Activated CD4-positive, alpha-beta T cell treated with anti-CD3 and anti-CD28 coated beads, Interleukin-2, amount 10 ng/mL, durations not matched to agents 24 days and 14 days (primary cell): ENCODE data around the gene WDR37. TPM values are rescaled to one million over a fixed set of nuclear protein-coding genes. Genes with fewer than 3 reads are reported as not detected.
A peak's percentile ranks its signal among the peaks of the same experiment; 100 is the strongest.

ENCODE experiments used
- DNase-seq: peaks from one replicate; pipeline ENCODE4 v3.0.0; 2022
- H3K27ac Mint-ChIP-seq: one replicate; pipeline ENCODE4 v1.8.0; 2022; ENCODE audit warnings: mild to moderate bottlenecking, mixed read lengths
- H3K27me3 Mint-ChIP-seq: one replicate; pipeline ENCODE4 v1.8.0; 2022; ENCODE audit warnings: mixed read lengths
- H3K36me3 Mint-ChIP-seq: one replicate; pipeline ENCODE4 v1.8.0; 2022; ENCODE audit warnings: low read depth, mild to moderate bottlenecking, mixed read lengths
- H3K4me1 Mint-ChIP-seq: one replicate; pipeline ENCODE4 v1.8.0; 2021; ENCODE audit warnings: mixed read lengths
- H3K4me3 Mint-ChIP-seq: one replicate; pipeline ENCODE4 v1.8.0; 2022; ENCODE audit warnings: mild to moderate bottlenecking, moderate library complexity, mixed read lengths
- H3K9me3 Mint-ChIP-seq: one replicate; pipeline ENCODE4 v1.8.0; 2021; ENCODE audit warnings: mixed read lengths
- intact Hi-C: fragments of 100-400 bp; cut with micrococcal nuclease; formaldehyde crosslinking; loops from one replicate; pipeline ENCODE4 v1.15.1; 2023
- total RNA-seq: library from RNA; stranded (reverse); gene quantifications from 2 replicates; pipeline ENCODE4 v1.2.3, GENCODE V29; 2022

The WDR37 gene
- total RNA-seq, 1 donor from 2014 or later, result 17.4 TPM

GRCh38 chr10:1068380-1069361, 12.5 kb downstream of the WDR37 start:
- peak overlapping the region; percentile 65 for H3K27ac Mint-ChIP-seq
- H3K27me3 Mint-ChIP-seq, result no peaks in the 10 kb centered on the region
- peaks cover 29% of the 10 kb centered on the region for H3K36me3 Mint-ChIP-seq
- H3K4me3 Mint-ChIP-seq, result no peak overlapping the region
- intact Hi-C loops, result no loop called here
- no peaks in the 10 kb centered on the region for H3K9me3 Mint-ChIP-seq
- DNase-seq, result no peak
- H3K4me1 Mint-ChIP-seq, result peaks cover 33% of the 10 kb centered on the region

DNA sequence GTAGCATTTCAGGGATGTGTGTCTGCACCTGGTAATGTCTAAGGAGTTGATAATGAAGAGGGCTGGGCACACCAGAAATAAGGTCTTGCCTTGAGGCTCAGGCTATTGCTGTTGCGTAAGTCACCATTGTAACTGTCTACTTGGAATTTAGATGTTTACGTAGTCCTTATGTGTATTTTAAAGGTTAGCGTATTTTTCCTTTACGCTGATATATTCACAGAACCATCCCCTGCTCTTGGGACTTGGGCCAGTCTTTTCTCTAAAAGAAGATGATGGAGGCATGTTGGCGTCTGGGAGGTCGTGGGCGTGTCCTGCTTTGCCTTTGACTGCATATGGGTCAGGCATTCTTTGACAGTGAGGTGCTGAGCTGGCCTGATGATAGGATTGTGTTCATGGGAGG, 14.7 kb downstream of the WDR37 start:
- Mint-ChIP-seq H3K27ac (no peak overlapping the region), H3K9me3 (no peaks in the 10 kb centered on the region), H3K27me3 (no peaks in the 10 kb centered on the region), H3K4me1 (peaks cover 34% of the 10 kb centered on the region), H3K36me3 (peaks cover 31% of the 10 kb centered on the region), H3K4me3 (no peak overlapping the region)
- DNase-seq, result no peak
- intact Hi-C loops, result loop anchor here (10.0 kb wide), 1 partner anchor 556 kb away; no protein-coding TSS in a partner anchor

DNA sequence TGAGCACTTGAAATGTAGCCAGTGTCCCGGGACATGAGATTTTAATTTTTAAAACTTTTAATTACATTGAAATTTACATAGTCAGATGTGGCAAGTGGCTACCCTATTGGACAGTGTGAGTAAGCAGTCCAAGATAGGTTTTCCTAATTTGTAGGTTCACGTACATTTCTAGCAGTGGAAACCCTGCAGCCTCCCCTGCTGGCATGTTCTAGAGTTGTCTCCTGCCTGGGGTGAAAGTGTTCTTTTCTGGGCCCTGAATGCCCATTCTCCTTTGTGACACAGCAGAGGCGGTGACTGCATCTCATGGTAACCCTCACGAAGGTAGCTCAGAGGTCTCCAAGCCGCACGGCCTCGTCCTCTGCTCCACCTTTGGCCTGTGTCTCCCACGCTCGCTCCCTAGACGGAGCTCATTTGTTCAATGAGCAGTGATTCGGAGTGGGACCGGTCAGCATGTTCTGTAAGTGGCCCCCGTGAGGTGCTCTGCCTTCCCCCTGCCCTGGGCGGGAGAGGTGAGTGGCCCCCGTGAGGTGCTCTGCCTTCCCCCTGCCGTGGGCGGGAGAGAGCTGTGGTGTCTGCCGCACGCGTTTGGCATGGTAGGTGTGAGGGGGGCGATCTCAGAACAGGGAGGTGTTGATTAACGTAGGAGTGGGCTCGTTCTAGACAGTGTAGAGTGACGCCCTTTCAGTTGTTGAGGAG, 18.0 kb downstream of the WDR37 start:
- Mint-ChIP-seq H3K9me3 (no peaks in the 10 kb centered on the region), H3K4me1 (peaks cover 17% of the 10 kb centered on the region), H3K27me3 (no peaks in the 10 kb centered on the region), H3K27ac (peak overlapping the region; percentile 37), H3K4me3 (no peak overlapping the region), H3K36me3 (peaks cover 39% of the 10 kb centered on the region)
- intact Hi-C loops, result loop anchor here (10.0 kb wide), 1 partner anchor 559 kb away; no protein-coding TSS in a partner anchor
- DNase-seq, result peak; percentile 62

DNA sequence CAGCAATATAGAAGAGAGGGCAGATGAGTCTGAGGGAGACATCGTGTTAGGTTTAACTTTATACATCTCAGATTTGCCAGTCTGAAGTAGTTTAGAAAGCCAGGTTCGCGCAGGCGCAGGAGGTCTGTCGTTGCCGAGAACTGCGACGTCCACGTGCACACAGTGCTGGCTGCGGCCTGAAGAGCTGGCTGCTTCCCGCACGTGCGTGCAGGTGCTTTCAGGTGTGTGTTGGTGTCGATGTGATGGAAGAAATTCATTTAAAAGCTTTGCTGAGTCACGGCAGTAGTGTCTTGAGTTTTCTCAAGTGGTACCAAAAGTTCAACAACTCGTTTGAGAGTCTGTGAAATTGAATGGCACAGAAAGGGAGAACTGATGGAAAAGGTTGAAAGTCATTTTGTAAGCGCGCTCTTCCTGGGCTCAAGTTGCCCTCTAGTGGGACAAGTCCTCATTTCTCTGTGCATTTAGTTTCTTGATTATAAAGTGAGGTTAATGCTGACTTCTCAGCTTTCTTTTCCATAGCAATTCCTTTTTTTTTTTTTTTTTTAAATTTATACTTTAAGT, 18.6 kb downstream of the WDR37 start:
- no peaks in the 10 kb centered on the region for H3K27me3 Mint-ChIP-seq
- H3K4me1 Mint-ChIP-seq, result peaks cover 11% of the 10 kb centered on the region
- intact Hi-C loops, result loop anchor here (10.0 kb wide), 1 partner anchor 560 kb away; no protein-coding TSS in a partner anchor
- H3K36me3 Mint-ChIP-seq, result peaks cover 45% of the 10 kb centered on the region
- H3K27ac Mint-ChIP-seq, result peak overlapping the region; percentile 56
- H3K4me3 Mint-ChIP-seq, result no peak overlapping the region
- DNase-seq, result no peak
- H3K9me3 Mint-ChIP-seq, result no peaks in the 10 kb centered on the region

GRCh38 chr10:1078668-1079067, 22.5 kb downstream of the WDR37 start:
- Mint-ChIP-seq H3K4me1 (peaks cover 10% of the 10 kb centered on the region), H3K27me3 (no peaks in the 10 kb centered on the region), H3K4me3 (no peak overlapping the region), H3K36me3 (peaks cover 58% of the 10 kb centered on the region), H3K9me3 (no peaks in the 10 kb centered on the region), H3K27ac (no peak overlapping the region)
- intact Hi-C loops, result loop anchor here (10.0 kb wide), 1 partner anchor 564 kb away; no protein-coding TSS in a partner anchor
- DNase-seq, result no peak

DNA sequence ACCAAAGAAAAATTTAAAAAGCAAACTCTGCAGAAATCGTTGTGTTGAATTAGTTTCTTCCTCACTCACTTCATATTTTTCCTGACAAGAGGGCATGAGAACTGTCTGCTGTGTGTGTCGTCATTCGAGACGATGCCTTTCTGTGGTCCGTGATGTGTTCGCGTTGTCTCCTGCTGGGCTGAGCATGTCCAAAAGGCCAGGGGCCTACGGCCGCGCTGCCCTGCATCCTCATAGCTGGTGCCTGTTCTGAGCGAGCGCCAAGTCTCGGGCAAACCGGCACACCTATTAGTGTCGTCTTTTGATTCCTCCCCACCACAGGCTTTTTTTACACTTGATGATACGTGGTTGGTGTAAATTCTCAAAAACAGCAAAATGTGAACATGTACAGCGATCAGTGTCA, 27.4 kb downstream of the WDR37 start:
- peaks cover 70% of the 10 kb centered on the region for H3K36me3 Mint-ChIP-seq
- no peaks in the 10 kb centered on the region for H3K9me3 Mint-ChIP-seq
- H3K4me1 Mint-ChIP-seq, result peaks cover 10% of the 10 kb centered on the region
- H3K27ac Mint-ChIP-seq, result no peak overlapping the region
- H3K4me3 Mint-ChIP-seq, result no peak overlapping the region
- no peak for DNase-seq
- H3K27me3 Mint-ChIP-seq, result no peaks in the 10 kb centered on the region
- intact Hi-C loops, result no loop called here

DNA sequence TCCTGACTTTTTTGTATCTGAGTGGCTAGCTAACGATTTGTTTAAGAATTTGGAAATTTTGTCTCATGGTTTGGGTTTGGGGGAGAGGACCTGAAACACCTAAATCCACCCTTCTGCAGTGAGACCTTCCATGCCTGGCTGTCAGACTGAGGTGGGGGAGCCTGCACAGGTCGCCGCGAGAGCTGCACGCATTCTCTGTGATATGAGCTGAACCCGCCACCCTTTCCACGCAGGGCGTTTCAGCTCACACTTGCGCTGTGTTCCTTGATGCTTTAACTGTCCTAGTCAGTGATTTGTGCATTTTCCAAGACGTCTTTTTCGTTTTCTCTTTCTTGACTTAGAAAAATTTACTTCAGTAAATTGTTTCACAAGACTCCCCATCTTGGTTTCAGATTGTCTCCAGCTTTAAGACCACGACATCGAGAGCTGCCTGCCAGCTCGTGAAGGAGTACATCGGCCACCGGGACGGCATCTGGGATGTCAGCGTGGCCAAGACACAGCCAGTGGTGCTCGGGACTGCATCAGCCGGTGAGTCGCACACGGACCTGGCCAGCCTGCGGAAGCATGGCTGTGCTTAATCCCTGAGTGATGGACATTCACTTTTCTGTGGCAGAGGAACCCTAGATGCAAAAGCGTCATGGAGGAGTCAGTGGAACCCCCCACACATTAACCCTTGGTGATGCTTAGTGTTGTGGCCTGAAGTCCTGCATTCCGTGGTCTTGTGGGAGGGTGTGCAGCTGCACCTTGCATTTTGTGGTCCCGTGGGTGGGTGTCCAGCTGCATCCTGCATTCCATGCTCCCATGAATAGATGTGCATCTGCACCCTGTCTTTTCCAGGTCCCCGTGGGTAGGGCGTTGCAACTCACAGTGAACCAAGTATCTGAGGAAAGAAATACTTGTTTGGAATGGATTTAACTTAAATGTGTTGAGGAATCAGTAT, 28.1 kb downstream of the WDR37 start:
- intact Hi-C loops, result no loop called here
- Mint-ChIP-seq H3K27ac (no peak overlapping the region), H3K27me3 (no peaks in the 10 kb centered on the region), H3K4me1 (peaks cover 10% of the 10 kb centered on the region), H3K9me3 (no peaks in the 10 kb centered on the region), H3K36me3 (peaks cover 64% of the 10 kb centered on the region), H3K4me3 (no peak overlapping the region)
- no peak for DNase-seq

GRCh38 chr10:1085258-1085657, 29.1 kb downstream of the WDR37 start:
- no peaks in the 10 kb centered on the region for H3K27me3 Mint-ChIP-seq
- intact Hi-C loops, result no loop called here
- no peak for DNase-seq
- no peak overlapping the region for H3K4me3 Mint-ChIP-seq
- no peaks in the 10 kb centered on the region for H3K9me3 Mint-ChIP-seq
- H3K27ac Mint-ChIP-seq, result no peak overlapping the region
- peaks cover 13% of the 10 kb centered on the region for H3K4me1 Mint-ChIP-seq
- peaks cover 60% of the 10 kb centered on the region for H3K36me3 Mint-ChIP-seq

- intact Hi-C loops, result no loop called here
- Mint-ChIP-seq H3K9me3 (no peaks in the 10 kb centered on the region), H3K27ac (no peak overlapping the region), H3K4me3 (no peak overlapping the region), H3K4me1 (peaks cover 13% of the 10 kb centered on the region), H3K36me3 (peaks cover 62% of the 10 kb centered on the region), H3K27me3 (no peaks in the 10 kb centered on the region)
- no peak for DNase-seq
Observed at GRCh38 chr10:1086787-1087186, 30.6 kb downstream of the WDR37 start.

DNA sequence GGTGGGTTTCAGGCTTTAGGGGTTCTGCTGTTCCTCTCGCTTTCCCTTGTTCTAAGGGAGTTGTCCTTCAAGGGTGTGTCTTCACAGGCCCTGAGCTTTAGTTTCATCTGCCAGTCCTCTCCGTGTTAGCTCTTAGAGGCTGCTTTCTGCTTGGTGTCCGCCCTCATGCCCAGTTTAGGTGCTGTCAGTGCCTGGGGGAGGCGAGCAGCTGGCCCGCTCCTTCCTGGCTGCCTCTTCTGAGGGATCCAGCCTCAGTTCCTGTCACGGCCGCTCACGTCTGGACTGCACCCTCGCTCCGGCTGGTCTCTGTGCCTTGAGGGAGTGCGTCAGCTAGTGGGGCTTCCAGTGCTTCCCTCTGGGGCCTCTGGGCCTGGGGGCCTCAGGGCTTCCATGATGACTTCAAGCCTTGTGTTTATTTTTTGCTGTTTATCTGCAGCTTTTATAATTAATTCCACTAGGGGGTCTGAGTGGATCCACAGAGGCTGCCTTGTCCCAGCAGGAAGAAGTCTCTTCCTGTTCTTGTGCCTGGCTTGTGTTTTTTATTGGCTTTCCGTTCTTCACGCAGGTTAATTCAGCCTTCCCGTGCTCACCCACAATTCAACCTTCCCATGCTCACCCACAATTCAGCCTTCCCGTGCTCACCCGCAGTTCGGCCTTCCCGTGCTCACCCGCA, 33.0 kb downstream of the WDR37 start:
- Mint-ChIP-seq H3K27me3 (no peaks in the 10 kb centered on the region), H3K27ac (peak overlapping the region; percentile 23), H3K4me3 (no peak overlapping the region), H3K4me1 (peaks cover 16% of the 10 kb centered on the region), H3K36me3 (peaks cover 55% of the 10 kb centered on the region), H3K9me3 (no peaks in the 10 kb centered on the region)
- intact Hi-C loops, result no loop called here
- no peak for DNase-seq

- H3K4me1 Mint-ChIP-seq, result peaks cover 16% of the 10 kb centered on the region
- H3K27ac Mint-ChIP-seq, result no peak overlapping the region
- intact Hi-C loops, result no loop called here
- no peaks in the 10 kb centered on the region for H3K27me3 Mint-ChIP-seq
- H3K4me3 Mint-ChIP-seq, result no peak overlapping the region
- peaks cover 47% of the 10 kb centered on the region for H3K36me3 Mint-ChIP-seq
- DNase-seq, result no peak
- H3K9me3 Mint-ChIP-seq, result no peaks in the 10 kb centered on the region
Observed at GRCh38 chr10:1090696-1091095, 34.5 kb downstream of the WDR37 start.

DNA sequence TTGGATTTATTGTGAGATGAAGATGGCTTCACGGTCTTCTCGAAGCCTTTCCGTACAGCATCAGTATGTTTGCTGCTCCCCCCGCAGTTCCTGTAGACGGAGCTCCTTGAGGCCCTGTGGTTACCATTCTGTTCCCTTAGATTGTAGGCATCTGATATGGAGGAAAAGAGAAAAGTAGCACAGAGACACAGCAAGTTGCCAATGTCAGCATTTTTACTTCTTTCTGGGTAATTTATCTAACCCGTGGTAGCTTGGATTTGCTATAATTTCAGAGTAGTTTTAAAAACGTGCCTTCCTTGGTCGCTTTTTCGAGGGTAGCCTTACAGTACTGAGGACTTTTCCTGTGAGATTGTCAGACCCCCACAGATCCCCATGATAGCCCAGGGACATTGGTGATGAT, 37.5 kb downstream of the WDR37 start:
- peaks cover 30% of the 10 kb centered on the region for H3K36me3 Mint-ChIP-seq
- H3K27ac Mint-ChIP-seq, result no peak overlapping the region
- H3K9me3 Mint-ChIP-seq, result no peaks in the 10 kb centered on the region
- DNase-seq, result no peak
- H3K4me3 Mint-ChIP-seq, result no peak overlapping the region
- H3K27me3 Mint-ChIP-seq, result no peaks in the 10 kb centered on the region
- intact Hi-C loops, result loop anchor here (1.0 to 2.0 kb wide), 3 partner anchors 9 to 45 kb away; partner anchors contain the start of gene IDI1
- H3K4me1 Mint-ChIP-seq, result peaks cover 11% of the 10 kb centered on the region
